H1 (cell line): ENCODE results near the gene ARHGEF3. TPM values are rescaled to one million over a fixed set of nuclear protein-coding genes. Genes with fewer than 3 reads are reported as not detected.

Source experiments
- CTCF ChIA-PET: fragments of 300-600 bp; sonication (Branson Sonifier 250); formaldehyde crosslinking; loops from one replicate; lab custom pipeline; 2021; ENCODE audit not compliant: partially characterized antibody; lab: Charles Lee
- POLR2A ChIA-PET: fragments of 300-600 bp; sonication (Branson Sonifier 250); formaldehyde crosslinking; loops from one replicate; lab custom pipeline; 2021; ENCODE audit warnings: inconsistent platforms; ENCODE audit not compliant: partially characterized antibody; lab: Charles Lee
- DNase-seq, 2 experiments: peaks; one replicate each; pipeline versions ENCODE4 v3.0.0 to v3.0.0-alpha.2; 2010 to 2022; ENCODE audit warnings: low spot score in 2 of 2, low read depth in 1 of 2, mixed read lengths in 1 of 2
- FAIRE-seq: peaks from 2 replicates; lab custom pipeline; 2011; peaks lifted over from hg19 to GRCh38; lab: Jason Lieb, UNC
- H2AFZ ChIP-seq: 2 replicates; pipeline ENCODE4 v1.8.1; 2012; ENCODE audit warnings: low read length, inconsistent platforms
- H2AK5ac ChIP-seq: 2 replicates; pipeline ENCODE4 v1.6.1; 2013; ENCODE audit warnings: low read depth, low read length
- H2BK120ac ChIP-seq: replicated peaks from 2 replicates; pipeline ENCODE3; 2013; ENCODE audit warnings: low read depth, low read length, inconsistent platforms
- H2BK12ac ChIP-seq: 2 replicates; pipeline ENCODE4 v1.6.1; 2013; ENCODE audit warnings: low read depth, low read length
- H2BK15ac ChIP-seq: 2 replicates; pipeline ENCODE4 v1.6.1; 2013; ENCODE audit warnings: low read length
- H2BK20ac ChIP-seq: 2 replicates; pipeline ENCODE4 v1.6.1; 2013; ENCODE audit warnings: low read length
- H2BK5ac ChIP-seq: 2 replicates; pipeline ENCODE4 v1.6.1; 2013; ENCODE audit warnings: low read depth, low read length
- H3K14ac ChIP-seq: 2 replicates; pipeline ENCODE4 v1.6.1; 2013; ENCODE audit warnings: inconsistent platforms; ENCODE audit not compliant: insufficient read length
- H3K18ac ChIP-seq: 2 replicates; pipeline ENCODE4 v1.6.1; 2013; ENCODE audit warnings: low read length; ENCODE audit errors: extremely low read depth
- H3K23ac ChIP-seq: 2 replicates; pipeline ENCODE4 v1.6.1; 2013; ENCODE audit warnings: inconsistent platforms; ENCODE audit not compliant: insufficient read length
- H3K23me2 ChIP-seq: 2 replicates; pipeline ENCODE4 v1.6.1; 2013; ENCODE audit warnings: low read depth, low read length
- H3K27ac ChIP-seq: 2 replicates; pipeline ENCODE4 v1.6.1; 2011; ENCODE audit warnings: low read depth, low read length, inconsistent platforms
- H3K27me3 ChIP-seq, 4 experiments: replicated peaks in 1 of 4; 1 replicate in 1 of 4; 2 replicates in 3 of 4; pipeline versions ENCODE4 v1.6.1 to v1.8.1; 2011 to 2013; ENCODE audit warnings: low read length in 3 of 4, mild to moderate bottlenecking in 3 of 4, inconsistent platforms in 2 of 4, mixed read lengths in 2 of 4, moderate library complexity in 1 of 4; ENCODE audit not compliant: control insufficient read depth in 3 of 4, insufficient read depth in 3 of 4; ENCODE audit errors: extremely low read depth in 1 of 4
- H3K36me3 ChIP-seq, 4 experiments: 2 replicates each; pipeline versions ENCODE4 v1.6.1 to v1.8.1; 2011 to 2013; ENCODE audit warnings: mild to moderate bottlenecking in 4 of 4, low read length in 3 of 4, moderate library complexity in 2 of 4, control low read depth in 1 of 4, inconsistent platforms in 1 of 4; ENCODE audit not compliant: insufficient read depth in 4 of 4, control insufficient read depth in 2 of 4
- H3K4ac ChIP-seq: replicated peaks from 2 replicates; pipeline ENCODE3; 2013; ENCODE audit warnings: low read length, low read depth, mixed read lengths, inconsistent platforms; ENCODE audit not compliant: insufficient read length
- H3K4me1 ChIP-seq, 4 experiments: replicated peaks in 1 of 4; 1 replicate in 1 of 4; 2 replicates in 3 of 4; pipeline versions ENCODE4 v1.6.1 to v1.8.1; 2011 to 2013; ENCODE audit warnings: low read length in 3 of 4, inconsistent platforms in 2 of 4, mixed read lengths in 1 of 4; ENCODE audit not compliant: insufficient read depth in 4 of 4, control insufficient read depth in 3 of 4
- H3K4me2 ChIP-seq, 2 experiments: 2 replicates each; pipeline versions ENCODE4 v1.6.1 to v1.8.1; 2011 to 2013; ENCODE audit warnings: low read depth in 2 of 2, low read length in 2 of 2, control low read depth in 1 of 2, inconsistent platforms in 1 of 2, mild to moderate bottlenecking in 1 of 2; ENCODE audit not compliant: insufficient read depth in 1 of 2
- H3K4me3 ChIP-seq, 4 experiments: fragments of 200-600, 300-600 bp in 1 of 4; sonication (generic), shearing (Covaris generic), sonication (Bioruptor Twin) in 1 of 4; 2 replicates each; pipeline versions ENCODE4 v1.5.1 to v1.8.1; 2011 to 2016; ENCODE audit warnings: low read length in 4 of 4, low read depth in 3 of 4, control low read depth in 2 of 4, inconsistent platforms in 2 of 4, mild to moderate bottlenecking in 2 of 4, mixed read lengths in 1 of 4, moderate library complexity in 1 of 4; ENCODE audit not compliant: insufficient read depth in 2 of 4; ENCODE audit errors: extremely low read depth in 1 of 4
- H3K56ac ChIP-seq: replicated peaks from 2 replicates; pipeline ENCODE3; 2013; ENCODE audit warnings: low read depth, mild to moderate bottlenecking, mixed read lengths, low read length, inconsistent platforms; ENCODE audit not compliant: insufficient read length
- H3K79me1 ChIP-seq: 2 replicates; pipeline ENCODE4 v1.6.1; 2013; ENCODE audit warnings: low read depth, low read length, control low read depth
- H3K79me2 ChIP-seq, 2 experiments: 2 replicates each; pipeline versions ENCODE4 v1.6.1 to v1.8.1; 2012 to 2013; ENCODE audit warnings: low read length in 2 of 2, mild to moderate bottlenecking in 2 of 2, inconsistent platforms in 1 of 2; ENCODE audit not compliant: insufficient read depth in 2 of 2, control insufficient read depth in 1 of 2
- H3K9ac ChIP-seq, 4 experiments: replicated peaks in 1 of 4; 1 replicate in 1 of 4; 2 replicates in 3 of 4; pipeline versions ENCODE4 v1.6.1 to v1.8.1; 2011 to 2013; ENCODE audit warnings: low read depth in 3 of 4, low read length in 3 of 4, control low read depth in 2 of 4, mild to moderate bottlenecking in 2 of 4, moderate library complexity in 2 of 4, inconsistent platforms in 1 of 4; ENCODE audit errors: extremely low read depth in 1 of 4
- H3K9me3 ChIP-seq, 2 experiments: 2 replicates each; pipeline versions ENCODE4 v1.6.1 to v1.8.1; 2012 to 2013; ENCODE audit warnings: mild to moderate bottlenecking in 2 of 2, moderate library complexity in 2 of 2, control low read depth in 1 of 2, inconsistent platforms in 1 of 2, low read depth in 1 of 2, low read length in 1 of 2, mixed read lengths in 1 of 2; ENCODE audit not compliant: insufficient read depth in 2 of 2
- H4K20me1 ChIP-seq, 2 experiments: replicated peaks in 1 of 2; 2 replicates each; pipeline versions ENCODE3 to v1.8.1; 2011 to 2013; ENCODE audit warnings: inconsistent platforms in 2 of 2, low read length in 2 of 2, mild to moderate bottlenecking in 1 of 2; ENCODE audit not compliant: insufficient read depth in 2 of 2, control insufficient read depth in 1 of 2
- H4K5ac ChIP-seq: 2 replicates; pipeline ENCODE4 v1.6.1; 2013; ENCODE audit warnings: low read length, low read depth, mixed read lengths, inconsistent platforms; ENCODE audit not compliant: insufficient read length
- H4K8ac ChIP-seq: 2 replicates; pipeline ENCODE4 v1.8.0; 2013; ENCODE audit warnings: mild to moderate bottlenecking, moderate library complexity, low read length, inconsistent platforms; ENCODE audit not compliant: insufficient read depth; ENCODE audit errors: extremely low read depth
- H4K91ac ChIP-seq: replicated peaks from 2 replicates; pipeline ENCODE3; 2013; ENCODE audit warnings: low read length, mixed read lengths, inconsistent platforms; ENCODE audit not compliant: insufficient read length
- ASH2L ChIP-seq: fragments of 200-600, 300-600 bp; sonication (generic); IDR thresholded peaks from one replicate; pipeline ENCODE4 v1.7.1; 2017; ENCODE audit warnings: low read length
- CBX8 ChIP-seq: fragments of 300-800, 300-1000 bp; sonication (generic); IDR thresholded peaks from 2 replicates; pipeline ENCODE4 v1.7.1; 2016; ENCODE audit warnings: low read depth, low read length, borderline replicate concordance
- EP300 ChIP-seq, 2 experiments: IDR thresholded peaks; 1 replicate in 1 of 2; 2 replicates in 1 of 2; pipeline ENCODE4 v1.6.1; 2011 to 2012; ENCODE audit warnings: low read depth in 2 of 2, low read length in 2 of 2, mild to moderate bottlenecking in 2 of 2, borderline replicate concordance in 1 of 2, inconsistent platforms in 1 of 2, moderate library complexity in 1 of 2
- EZH2 ChIP-seq: fragments of 200-600 bp; sonication (generic); IDR thresholded peaks from 2 replicates; pipeline ENCODE4 v1.7.1; 2012; ENCODE audit warnings: low read depth, mild to moderate bottlenecking, moderate library complexity, low read length, inconsistent platforms; ENCODE audit not compliant: severe bottlenecking
- KDM4A ChIP-seq: IDR thresholded peaks from one replicate; pipeline ENCODE4 v1.7.1; 2012; ENCODE audit warnings: low read depth, mild to moderate bottlenecking, moderate library complexity, low read length, inconsistent platforms; ENCODE audit not compliant: severe bottlenecking
- NANOG ChIP-seq: IDR thresholded peaks from 2 replicates; pipeline ENCODE4 v1.6.1; 2011; ENCODE audit warnings: low read length, low read depth, mild to moderate bottlenecking, inconsistent platforms; ENCODE audit not compliant: insufficient read depth, poor library complexity, severe bottlenecking
- RBBP5 ChIP-seq: IDR thresholded peaks from 2 replicates; pipeline ENCODE4 v1.7.1; 2012; ENCODE audit warnings: low read depth, mild to moderate bottlenecking, inconsistent platforms, low read length, moderate library complexity, borderline replicate concordance
- RXRA ChIP-seq: IDR thresholded peaks from 2 replicates; pipeline ENCODE4 v1.6.1; 2011; ENCODE audit warnings: low read depth, mild to moderate bottlenecking, low read length, moderate library complexity; ENCODE audit not compliant: insufficient read depth
- SIN3A ChIP-seq, 2 experiments: IDR thresholded peaks in 1 of 2; conservative IDR thresholded peaks in 1 of 2; 2 replicates each; pipeline ENCODE4 v1.6.1; 2011 to 2012; ENCODE audit warnings: low read length in 2 of 2, improper control_type of control experiment in 1 of 2, low read depth in 1 of 2, mild to moderate bottlenecking in 1 of 2
- SUZ12 ChIP-seq: fragments of 200-600 bp; sonication (generic); IDR thresholded peaks from 2 replicates; pipeline ENCODE4 v1.6.1; 2012; ENCODE audit warnings: mild to moderate bottlenecking, inconsistent platforms, low read length, moderate library complexity, mixed read lengths
- ZNF274 ChIP-seq: IDR thresholded peaks from 2 replicates; pipeline ENCODE4 v1.7.0; 2012; ENCODE audit warnings: low read length, borderline replicate concordance; ENCODE audit errors: extremely low read depth
- WGBS, 2 experiments: shearing (Covaris generic) in 1 of 2; methylation state at CpG; one replicate each; pipeline versions ENCODE4 v1.1.6 to v1.1.7; 2013 to 2015; ENCODE audit warnings: low lambda C conversion rate in 2 of 2, mixed read lengths in 2 of 2, inconsistent platforms in 1 of 2, low coverage in 1 of 2, missing lambda C conversion rate in 1 of 2; ENCODE audit not compliant: insufficient replicate concordance in 2 of 2, insufficient coverage in 1 of 2, insufficient read length in 1 of 2; ENCODE audit errors: extremely low coverage in 1 of 2, missing lambda C conversion rate in 1 of 2; 5-methylcytosine and 5-hydroxymethylcytosine counted together
- polyA plus RNA-seq, 7 experiments: library from polyadenylated mRNA; depleted of rRNA in 3 of 7; stranded (reverse) in 5 of 7; unstranded in 2 of 7; fragments of >200 nt in 5 of 7; fragments of 200-250 nt in 2 of 7; gene quantifications; 1 replicate in 5 of 7; 2 replicates in 1 of 7; 4 replicates in 1 of 7; pipeline versions ENCODE4 v1.2.1 to v1.2.3, GENCODE V29; 2011 to 2013; ENCODE audit warnings: missing spikeins in 2 of 7, mixed read lengths in 2 of 7
- total RNA-seq: library from RNA; stranded (reverse); fragmentation: NEBNext Ultra II Directional; extraction: Animal tissue kit (Norgen Biotek cat#: 25700); gene quantifications from 2 replicates; pipeline ENCODE4 v1.2.1, GENCODE V29; 2021
- TF ChIP-seq, protein P1 (sequence below): IDR thresholded peaks from 2 replicates; pipeline ENCODE4 v1.6.1; 2011; ENCODE audit warnings: low read length, improper control_type of control experiment

ARHGEF3 gene
- total and polyA plus RNA-seq, 2 of the 8 experiments (the other 6 are each of a cell fraction or from before 2014, with no cell fraction given): 2.8 to 6.0 TPM

DNA sequence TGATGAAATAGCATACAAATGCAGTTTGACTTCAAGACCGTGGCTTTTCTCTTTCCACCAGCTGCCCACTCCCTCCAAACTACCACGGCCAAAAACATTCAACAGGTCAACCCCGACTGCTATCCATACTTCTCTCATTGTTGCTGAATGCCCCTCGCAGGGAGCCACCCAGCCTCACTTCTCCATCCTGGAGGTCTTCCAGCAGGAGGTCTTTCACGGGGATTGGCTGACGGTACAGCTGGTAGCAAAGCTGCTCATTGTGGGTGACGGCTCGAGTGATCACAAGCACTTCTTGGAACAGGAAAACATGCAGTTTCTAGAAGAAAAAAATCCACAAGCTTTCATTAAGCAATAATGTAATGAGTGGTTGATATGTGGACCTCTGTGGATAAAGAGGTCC, 69.6 kb downstream of the ARHGEF3 start:
- H3K9ac ChIP-seq: no peak overlapping the region
- no peak overlapping the region for H2AK5ac ChIP-seq
- H3K36me3 ChIP-seq: no peaks in the 10 kb centered on the region
- H3K56ac ChIP-seq: no peak overlapping the region
- H4K8ac ChIP-seq: no peak overlapping the region
- FAIRE-seq (no peak), DNase-seq (no peak)
- no peak overlapping the region; the same call in 1 of the 2 replicates for H3K18ac ChIP-seq
- no peaks in the 10 kb centered on the region for H3K79me2 ChIP-seq
- no peaks in the 10 kb centered on the region for H3K27me3 ChIP-seq
- no peak overlapping the region for H4K5ac ChIP-seq
- H3K4me2 ChIP-seq: no peak overlapping the region
- H3K79me1 ChIP-seq: no peaks in the 10 kb centered on the region
- no peak overlapping the region for H4K91ac ChIP-seq
- ChIA-PET CTCF (interaction anchor here (0.7 kb wide), 1 partner anchor 1155 kb away, joined by 3 read pairs; no protein-coding TSS in a partner anchor), POLR2A (no interaction called here)
- no peak overlapping the region for H3K14ac ChIP-seq
- no peak overlapping the region for H3K27ac ChIP-seq
- no peaks in the 10 kb centered on the region; the same call in 1 of the 2 replicates for H3K23me2 ChIP-seq
- no peak overlapping the region for H2BK120ac ChIP-seq
- no peak overlapping the region for H2BK15ac ChIP-seq
- H3K4me1 ChIP-seq: peaks cover 0 to 3% (median 0%) of the 10 kb centered on the region in 4 experiments; a peak in 1 of 7 replicates
- no peak overlapping the region for H2AFZ ChIP-seq
- no peaks in the 10 kb centered on the region for H4K20me1 ChIP-seq
- H3K9me3 ChIP-seq: no peaks in the 10 kb centered on the region
- H2BK12ac ChIP-seq: no peak overlapping the region
- TF ChIP-seq ASH2L (no peak), RXRA (no peak), SUZ12 (no peak), KDM4A (no peak), CBX8 (no peak), EP300 (IDR thresholded peaks at IDR 0.05; ENCODE audit: borderline replicate concordance in 1 of 2, low read depth in 2 of 2, low read length in 2 of 2) (no peak), ZNF274 (no peak), NANOG (no peak), RBBP5 (no peak), SIN3A (conservative IDR thresholded peaks at IDR 0.05 in 1 of 2, IDR thresholded peaks at IDR 0.05 in 1 of 2; ENCODE audit: low read depth in 1 of 2, low read length in 2 of 2) (no peak), EZH2 (no peak)
- TF ChIP-seq, protein P1, sequence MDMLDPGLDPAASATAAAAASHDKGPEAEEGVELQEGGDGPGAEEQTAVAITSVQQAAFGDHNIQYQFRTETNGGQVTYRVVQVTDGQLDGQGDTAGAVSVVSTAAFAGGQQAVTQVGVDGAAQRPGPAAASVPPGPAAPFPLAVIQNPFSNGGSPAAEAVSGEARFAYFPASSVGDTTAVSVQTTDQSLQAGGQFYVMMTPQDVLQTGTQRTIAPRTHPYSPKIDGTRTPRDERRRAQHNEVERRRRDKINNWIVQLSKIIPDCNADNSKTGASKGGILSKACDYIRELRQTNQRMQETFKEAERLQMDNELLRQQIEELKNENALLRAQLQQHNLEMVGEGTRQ: no peak
- WGBS, 2 experiments: 90% methylated on average over 8 of the region's 8 CpGs; no CpG with 5 or more reads in 1 of the 2 experiments
- H3K23ac ChIP-seq: no peak overlapping the region
- no peak overlapping the region for H3K4ac ChIP-seq
- no peak overlapping the region for H2BK5ac ChIP-seq
- H3K4me3 ChIP-seq: no peak overlapping the region
- no peak overlapping the region for H2BK20ac ChIP-seq
